NCI-H1436 (cell line): ENCODE results near the gene GMEB1.
"Not testable (repeated sequence)": the region's sequence is repeated elsewhere in the genome, so short reads cannot be mapped to it uniquely, and the experiment has no call there.

Source experiments
- DNase-seq: peaks from one replicate; lab custom pipeline; 2025; lab: John Stamatoyannopoulos, UW

GMEB1 gene, protein sequence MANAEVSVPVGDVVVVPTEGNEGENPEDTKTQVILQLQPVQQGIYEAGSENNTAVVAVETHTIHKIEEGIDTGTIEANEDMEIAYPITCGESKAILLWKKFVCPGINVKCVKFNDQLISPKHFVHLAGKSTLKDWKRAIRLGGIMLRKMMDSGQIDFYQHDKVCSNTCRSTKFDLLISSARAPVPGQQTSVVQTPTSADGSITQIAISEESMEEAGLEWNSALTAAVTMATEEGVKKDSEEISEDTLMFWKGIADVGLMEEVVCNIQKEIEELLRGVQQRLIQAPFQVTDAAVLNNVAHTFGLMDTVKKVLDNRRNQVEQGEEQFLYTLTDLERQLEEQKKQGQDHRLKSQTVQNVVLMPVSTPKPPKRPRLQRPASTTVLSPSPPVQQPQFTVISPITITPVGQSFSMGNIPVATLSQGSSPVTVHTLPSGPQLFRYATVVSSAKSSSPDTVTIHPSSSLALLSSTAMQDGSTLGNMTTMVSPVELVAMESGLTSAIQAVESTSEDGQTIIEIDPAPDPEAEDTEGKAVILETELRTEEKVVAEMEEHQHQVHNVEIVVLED

DNA sequence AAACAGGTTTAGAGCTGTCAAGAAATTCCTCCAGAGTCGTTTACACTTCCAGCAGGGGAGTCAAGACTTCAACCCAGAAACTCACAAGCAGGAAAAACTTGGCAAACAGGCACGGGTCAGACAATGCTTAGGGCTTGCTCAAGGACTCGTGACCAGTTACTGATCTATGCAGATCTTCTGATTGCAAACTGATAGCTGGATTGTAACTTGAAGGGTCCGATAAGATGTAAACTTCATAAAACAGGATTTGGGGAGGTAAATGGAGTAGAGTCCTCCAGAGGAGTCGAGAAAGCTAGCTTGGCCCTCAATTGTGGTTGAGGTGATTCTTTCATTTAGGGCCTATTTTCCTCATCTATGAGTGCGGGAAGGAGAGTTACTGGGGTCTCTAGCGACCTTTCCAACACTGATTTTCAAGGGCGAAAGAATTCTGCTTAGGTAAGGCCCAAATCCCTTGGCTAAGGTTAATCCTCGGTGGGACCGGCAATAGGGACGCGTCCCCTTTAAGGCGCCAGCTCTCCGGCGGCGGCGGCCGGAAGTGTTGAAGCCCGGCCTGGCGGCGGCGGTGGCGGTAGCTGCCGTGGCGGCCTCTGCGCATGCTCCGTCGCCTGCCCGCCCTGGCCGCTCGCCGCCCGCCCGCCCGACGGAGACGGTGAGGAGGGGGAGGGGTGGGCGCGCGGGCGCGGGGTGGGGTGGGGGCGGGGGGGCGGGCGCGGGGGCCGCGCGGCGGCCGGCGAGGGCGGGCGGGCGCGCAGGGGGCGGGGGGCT lies at the start of gene GMEB1:
TSS of gene GMEB1 (plus strand) at position 594 of the 765 bp plus-strand sequence. CDS start 14,829 bp downstream, outside the sequence.
- DNase-seq, result peak; percentile 89

DNA sequence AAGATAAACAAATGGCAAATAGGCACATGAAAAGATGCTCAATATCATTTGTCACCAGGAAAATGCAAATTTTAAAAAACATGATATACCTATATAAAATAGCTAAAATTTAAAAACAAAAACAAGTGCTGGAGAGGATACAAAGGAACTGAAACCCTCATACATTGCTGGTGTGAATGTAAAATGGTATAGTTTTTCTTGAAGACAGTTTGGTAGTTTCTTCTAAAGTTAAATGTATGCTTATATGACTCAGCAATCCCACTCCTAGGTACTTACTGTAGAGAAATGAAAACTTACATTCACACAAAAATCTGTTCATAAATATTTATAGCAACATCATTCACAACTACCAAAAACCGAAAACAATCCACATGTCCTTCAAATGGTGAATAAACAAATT lies 36.9 kb upstream of the GMEB1 start:
- no peak for DNase-seq

GRCh38 chr1:28632560-28632959 lies 36.0 kb upstream of the GMEB1 start:
- no peak for DNase-seq

DNA sequence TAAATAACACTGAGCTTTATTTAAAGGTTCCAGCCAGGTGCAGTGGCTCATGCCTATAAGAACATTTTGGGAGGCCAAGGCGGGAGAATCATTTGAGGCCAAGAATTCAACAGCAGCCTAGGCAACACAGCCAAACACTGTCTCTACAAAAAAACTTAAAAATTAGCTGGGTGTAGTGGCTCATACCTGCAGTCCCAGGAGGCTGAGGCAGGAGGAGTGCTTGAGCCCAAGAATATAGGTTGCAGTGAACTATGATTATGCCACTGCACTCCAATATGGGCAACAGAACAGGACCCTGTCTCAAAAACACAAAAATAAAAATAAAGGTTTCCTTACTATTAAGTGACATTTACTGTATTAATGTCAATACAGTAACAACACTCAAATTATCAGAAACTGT lies 27.8 kb upstream of the GMEB1 start:
- DNase-seq, result no peak

DNA sequence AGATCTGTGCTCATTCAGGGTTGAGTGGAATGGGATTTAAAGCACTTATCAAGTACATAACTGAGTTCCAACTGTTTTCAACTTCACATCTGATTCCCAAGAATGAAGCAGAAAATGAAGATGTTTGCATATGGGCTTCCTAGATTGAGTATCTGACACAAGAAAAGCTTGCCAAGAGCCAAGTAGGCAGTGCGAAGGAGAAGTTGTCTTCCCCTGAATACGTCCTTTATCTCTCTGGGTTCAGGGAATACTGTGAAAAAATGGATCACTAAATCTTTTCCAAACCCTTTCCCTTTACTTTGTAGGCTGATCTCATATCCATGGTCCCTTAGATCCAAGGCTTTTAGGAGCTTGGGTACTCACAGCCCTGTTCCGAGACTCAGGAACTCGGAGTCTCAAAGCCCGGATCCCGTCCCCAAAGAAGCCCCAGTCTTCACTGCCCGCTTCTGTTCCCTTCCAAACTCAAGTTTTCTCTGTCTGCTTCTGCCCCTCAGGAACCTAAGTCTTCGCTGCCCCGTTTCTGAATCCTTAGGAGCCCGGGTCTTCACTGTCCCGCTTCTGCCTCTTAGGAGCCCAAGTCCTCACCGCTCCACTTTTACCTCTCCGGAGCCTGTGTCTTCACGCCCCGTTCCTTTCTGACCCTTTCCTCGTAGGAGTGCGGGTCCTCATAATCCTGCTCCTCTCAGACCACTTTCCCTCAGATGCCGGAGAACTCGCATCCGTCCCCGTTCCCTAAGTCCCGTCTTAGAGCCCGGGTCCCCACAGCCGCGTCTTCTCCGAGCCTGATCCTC lies 26.3 kb upstream of the GMEB1 start:
- no peak for DNase-seq

GRCh38 chr1:28642847-28643635 lies 25.5 kb upstream of the GMEB1 start, which contains the start of gene TAF12:
TSS of gene TAF12 (minus strand) at chr1:28643067. CDS start at chr1:28622081, 20,986 bp downstream.
- peak; percentile 90 for DNase-seq

DNA sequence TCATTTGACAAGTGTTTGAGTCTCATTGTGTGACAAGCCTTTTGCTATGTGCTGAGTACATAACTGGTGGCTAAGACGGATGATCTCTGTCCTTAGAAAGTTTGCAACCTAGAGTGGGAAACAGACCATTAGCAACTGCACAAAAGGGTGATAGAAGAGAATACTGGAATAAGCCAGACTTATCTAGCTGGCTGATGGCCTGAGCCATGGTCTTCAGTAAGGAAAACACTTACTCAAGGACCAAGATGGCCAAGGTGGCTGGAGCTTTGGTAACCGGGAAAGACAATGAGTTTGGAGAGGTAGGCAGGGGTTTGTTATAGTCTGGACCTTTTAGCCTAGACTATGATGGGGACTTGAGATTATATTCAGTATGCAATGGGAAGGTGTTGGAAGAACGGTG lies 24.1 kb upstream of the GMEB1 start:
- DNase-seq, result no peak

DNA sequence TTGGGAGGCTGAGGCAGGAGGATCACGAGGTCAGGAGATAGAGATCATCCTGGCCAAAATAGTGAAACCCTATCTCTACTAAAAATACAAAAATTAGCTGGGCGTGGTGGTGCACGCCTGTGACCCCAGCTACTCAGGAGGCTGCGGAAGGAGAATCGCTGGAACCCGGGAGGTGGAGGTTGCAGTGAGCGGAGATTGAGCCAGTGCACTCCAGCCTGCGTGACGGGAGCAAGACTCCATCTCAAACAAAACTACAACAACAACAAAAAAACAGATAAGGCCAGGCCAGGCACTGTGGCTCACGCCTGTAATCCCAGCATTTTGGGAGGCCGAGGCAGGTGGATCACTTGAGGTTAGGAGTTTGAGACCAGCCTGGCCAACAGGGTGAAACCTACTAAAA lies 23.2 kb upstream of the GMEB1 start:
- DNase-seq, result not testable (repeated sequence)

DNA sequence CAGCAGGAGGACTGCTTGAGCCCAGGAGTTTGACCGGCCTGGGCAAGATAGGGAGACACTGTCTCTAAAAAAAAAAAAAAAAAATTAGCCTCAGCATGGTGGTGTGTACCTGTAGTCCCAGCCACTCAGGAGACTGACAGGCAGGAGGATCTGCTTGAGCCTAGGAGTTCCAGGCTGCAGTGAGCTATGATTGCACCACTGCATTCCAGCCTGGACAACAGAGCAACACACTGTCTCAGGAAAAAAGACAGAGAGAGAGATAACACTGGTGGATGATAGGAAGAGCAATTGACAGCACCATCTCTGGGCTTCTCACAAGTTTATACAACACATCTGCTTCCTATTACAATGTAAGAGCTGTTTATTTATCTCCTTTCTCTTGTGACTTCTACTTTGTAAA lies 22.5 kb upstream of the GMEB1 start:
- no peak for DNase-seq

GRCh38 chr1:28648008-28648473 lies 20.5 kb upstream of the GMEB1 start:
- DNase-seq, result peak; percentile 90

DNA sequence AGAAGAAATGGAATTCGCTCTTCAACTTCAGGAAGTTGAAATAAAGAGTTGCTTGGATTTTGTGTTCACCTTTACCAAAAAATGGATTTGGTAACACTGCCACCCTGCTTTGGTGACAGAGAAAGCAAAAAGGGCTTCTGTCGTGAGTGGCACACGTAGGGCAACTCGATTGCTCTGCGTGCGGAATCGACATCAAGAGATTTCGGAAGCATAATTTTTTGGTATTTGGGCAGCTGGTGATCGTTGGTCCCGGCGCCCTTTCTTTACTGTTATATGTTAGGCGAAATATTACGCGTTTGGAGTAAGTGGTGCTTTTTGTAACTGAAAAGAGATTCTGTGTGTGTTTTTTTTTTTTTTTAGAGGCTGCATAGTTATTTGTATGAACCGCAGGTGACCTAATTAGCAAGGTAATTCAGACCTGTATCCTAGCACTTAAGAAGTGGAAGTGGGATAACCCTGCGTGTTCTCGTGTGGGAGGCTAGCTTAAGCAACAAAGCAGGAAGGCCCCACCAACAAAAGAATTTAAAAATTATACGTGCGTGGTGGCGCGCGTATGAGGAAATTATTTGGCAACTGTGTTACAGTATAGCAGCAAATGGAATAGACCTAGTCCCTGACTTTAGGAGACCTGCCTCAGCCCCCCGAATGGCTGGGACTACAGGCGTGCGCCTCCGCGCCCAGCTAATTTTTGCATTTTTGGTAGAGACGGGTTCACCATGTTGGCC lies 19.9 kb upstream of the GMEB1 start, which contains the start of gene RNU11:
TSS of gene RNU11 (plus strand) at position 127 of the 725 bp plus-strand sequence.
- DNase-seq, result peak; percentile 92

GRCh38 chr1:28653063-28653462 lies 15.5 kb upstream of the GMEB1 start:
- DNase-seq, result not testable (repeated sequence)

- DNase-seq, result not testable (repeated sequence)
These were observed 14.7 kb upstream of the GMEB1 start for GRCh38 chr1:28653870-28654269.

DNA sequence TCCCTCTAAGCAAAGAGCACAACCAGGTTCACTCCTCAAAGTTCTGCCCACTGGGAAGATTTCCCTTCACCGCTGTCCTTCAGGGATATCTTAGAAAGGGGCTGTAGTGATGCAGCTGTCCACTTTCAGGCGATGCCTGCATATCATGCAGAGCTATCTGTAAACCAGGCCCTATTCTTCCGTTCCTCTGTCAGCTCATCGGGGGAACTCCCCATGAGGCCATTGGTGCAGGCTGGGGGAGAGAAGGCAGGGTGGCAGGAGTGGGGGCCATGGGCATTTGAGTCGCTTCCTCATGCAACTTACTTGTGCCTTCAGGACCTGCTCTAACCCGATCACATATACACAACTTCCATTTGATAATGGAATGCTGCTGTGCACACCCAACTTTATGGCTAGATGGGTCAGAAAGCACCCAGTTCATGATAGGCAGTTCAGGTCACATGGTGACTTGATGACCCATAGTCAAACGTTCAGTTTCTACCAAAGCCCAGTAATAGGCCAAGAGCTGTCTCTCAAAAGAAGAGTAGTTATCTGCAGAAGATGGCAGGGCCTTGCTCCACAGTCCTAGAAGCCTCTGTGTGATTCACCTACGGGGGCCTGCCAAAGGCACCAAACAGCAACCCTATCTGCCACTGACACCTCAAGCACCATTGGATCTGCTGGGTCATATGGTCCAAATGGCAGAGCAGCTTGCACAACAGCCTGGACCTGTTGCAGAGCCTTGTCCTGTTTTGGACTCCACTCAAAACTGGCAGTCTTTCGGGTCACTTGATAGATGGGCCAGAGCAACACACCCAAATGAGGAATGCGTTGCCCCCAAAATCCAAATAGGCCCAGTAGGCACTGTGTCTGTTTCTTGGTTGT lies 12.9 kb upstream of the GMEB1 start:
- DNase-seq, result not testable (repeated sequence)

- no peak for DNase-seq
These were observed 12.2 kb upstream of the GMEB1 start for GRCh38 chr1:28656335-28656734.

DNA sequence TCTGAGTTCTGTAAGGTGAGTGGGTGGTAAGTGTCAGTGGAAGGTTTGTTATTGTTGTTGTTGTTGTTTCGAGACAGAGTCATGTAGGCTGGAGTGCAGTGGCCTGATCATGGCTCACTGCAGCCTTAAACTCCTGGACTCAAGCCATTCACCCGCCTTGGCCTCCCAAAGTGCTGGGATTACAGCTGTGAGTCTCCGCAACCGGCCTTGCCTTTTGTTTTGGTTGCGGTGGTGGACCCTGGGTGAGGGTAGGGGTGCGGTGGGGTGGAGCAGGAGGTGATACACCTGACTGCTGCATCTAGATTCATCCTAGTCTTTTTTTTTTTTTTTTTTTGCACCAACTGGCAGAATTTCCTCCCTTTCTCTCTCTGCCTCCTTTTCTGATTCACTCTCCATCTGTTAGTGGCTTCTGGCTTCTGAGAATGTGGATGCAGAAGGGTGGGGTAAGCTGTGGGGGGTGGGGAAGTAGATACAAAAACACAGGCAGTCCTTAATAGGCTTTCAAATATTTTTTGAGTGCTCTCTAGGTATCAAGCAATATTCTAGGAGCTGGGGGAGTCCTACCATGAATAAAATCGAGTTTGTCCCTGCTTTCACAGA lies 4.6 kb upstream of the GMEB1 start:
- no peak for DNase-seq

GRCh38 chr1:28666806-28667205 lies 1.8 kb upstream of the GMEB1 start:
- DNase-seq, result no peak

DNA sequence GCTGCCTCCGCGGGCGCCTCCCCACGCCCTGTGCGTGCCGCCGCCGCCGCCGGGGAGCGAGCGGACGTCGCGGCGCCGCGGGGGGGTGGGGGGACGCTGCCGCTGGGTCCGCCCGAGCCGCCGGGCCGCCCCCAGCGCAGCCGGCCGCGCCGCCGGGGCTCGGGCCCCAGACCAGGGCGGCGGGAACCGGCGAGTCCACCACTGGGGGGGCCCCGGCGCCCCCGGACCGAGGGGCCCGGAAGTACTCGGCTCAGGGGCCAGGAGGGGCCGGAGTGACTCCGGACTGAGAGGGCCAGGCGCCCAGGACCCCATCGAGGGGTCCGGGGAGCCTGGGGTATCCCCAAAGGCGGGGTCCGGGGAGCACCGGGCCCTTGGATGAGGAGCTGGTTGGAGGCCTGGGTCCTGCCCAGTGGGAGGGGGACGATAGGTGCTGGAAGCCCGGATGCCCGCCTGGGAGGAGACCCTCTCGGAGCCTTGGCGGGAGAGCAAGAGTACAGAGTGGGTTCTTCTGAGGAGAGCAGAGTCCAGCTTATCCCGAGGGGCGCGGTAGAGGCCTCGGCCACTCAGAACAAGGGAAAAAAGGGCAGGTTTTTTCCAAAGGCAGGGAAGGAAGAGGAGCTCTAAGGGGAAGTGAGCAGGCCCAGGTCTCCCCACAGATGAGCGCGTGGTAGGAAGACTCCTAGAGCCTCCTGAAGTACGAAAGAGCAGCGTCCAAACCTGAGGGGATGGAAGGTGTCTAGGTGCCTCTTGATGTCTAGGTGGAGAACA lies 556 bp downstream of the GMEB1 start:
- DNase-seq, result peak; percentile 35
